ENCODE results near the gene ECE1. TPM values are rescaled to one million over a fixed set of nuclear protein-coding genes. Genes with fewer than 3 reads are reported as not detected.
A peak's percentile ranks its signal among the peaks of the same experiment; 100 is the strongest.

The ECE1 gene
- total RNA-seq, 4 donors from 2014 or later: 55.9 to 149 (median 112) TPM

DNA sequence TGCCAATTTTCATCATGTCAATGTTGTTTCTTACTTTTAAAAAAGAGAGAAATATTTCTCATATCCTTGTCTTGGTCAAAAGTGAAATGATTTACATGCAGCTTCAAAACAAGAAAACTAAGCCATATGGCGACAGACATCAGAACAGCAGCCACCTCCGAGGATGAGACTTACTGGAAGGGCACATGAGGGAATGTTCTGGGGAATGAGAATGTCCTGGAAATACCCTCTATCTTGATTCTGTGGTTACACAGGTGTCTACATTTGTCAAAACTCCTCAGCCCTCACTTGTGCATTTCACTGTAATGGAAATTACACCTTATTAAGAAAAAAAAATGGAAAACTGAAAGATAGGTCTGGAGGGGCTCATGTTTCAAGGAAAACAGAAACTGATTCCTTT is 14.2 kb upstream of the ECE1 start:
- Histone ChIP-seq H3K9me3 (no peaks in the 10 kb centered on the region), H3K27ac (peak overlapping the region in 2 of 4 donors; percentile 59 to 78), H3K4me1 (peaks cover 39 to 82% (median 42%) of the 10 kb centered on the region in 4 donors), H3K36me3 (no peaks in the 10 kb centered on the region), H3K27me3 (no peaks in the 10 kb centered on the region), H3K4me3 (no peak overlapping the region)
- WGBS, 2 donors (ENCODE audit: low coverage in 1 of 2): 56 to 79% methylated on average over 2 of the region's 2 CpGs
- intact Hi-C loops (cut with DNase I; ENCODE audit: low total_unique reads) (no loop called here), in situ Hi-C loops (cut with MboI; ENCODE audit: low pct_ligation_motif_present in 1 of 4, low pct_unique_long_range_greater_than_20kb in 1 of 4, low sequenced_read_pairs in 3 of 4) (no loop called here)
- TF ChIP-seq POLR2A (IDR thresholded peaks at IDR 0.05): no peak
- TF ChIP-seq, protein P1, sequence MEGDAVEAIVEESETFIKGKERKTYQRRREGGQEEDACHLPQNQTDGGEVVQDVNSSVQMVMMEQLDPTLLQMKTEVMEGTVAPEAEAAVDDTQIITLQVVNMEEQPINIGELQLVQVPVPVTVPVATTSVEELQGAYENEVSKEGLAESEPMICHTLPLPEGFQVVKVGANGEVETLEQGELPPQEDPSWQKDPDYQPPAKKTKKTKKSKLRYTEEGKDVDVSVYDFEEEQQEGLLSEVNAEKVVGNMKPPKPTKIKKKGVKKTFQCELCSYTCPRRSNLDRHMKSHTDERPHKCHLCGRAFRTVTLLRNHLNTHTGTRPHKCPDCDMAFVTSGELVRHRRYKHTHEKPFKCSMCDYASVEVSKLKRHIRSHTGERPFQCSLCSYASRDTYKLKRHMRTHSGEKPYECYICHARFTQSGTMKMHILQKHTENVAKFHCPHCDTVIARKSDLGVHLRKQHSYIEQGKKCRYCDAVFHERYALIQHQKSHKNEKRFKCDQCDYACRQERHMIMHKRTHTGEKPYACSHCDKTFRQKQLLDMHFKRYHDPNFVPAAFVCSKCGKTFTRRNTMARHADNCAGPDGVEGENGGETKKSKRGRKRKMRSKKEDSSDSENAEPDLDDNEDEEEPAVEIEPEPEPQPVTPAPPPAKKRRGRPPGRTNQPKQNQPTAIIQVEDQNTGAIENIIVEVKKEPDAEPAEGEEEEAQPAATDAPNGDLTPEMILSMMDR (IDR thresholded peaks at IDR 0.05): no peak
- no peak for TF ChIP-seq EP300 (IDR thresholded peaks at IDR 0.05; ENCODE audit: low read depth)
- TF ChIP-seq POLR2AphosphoS5 (IDR thresholded peaks at IDR 0.05): no peak
- no peak for DNase-seq

DNA sequence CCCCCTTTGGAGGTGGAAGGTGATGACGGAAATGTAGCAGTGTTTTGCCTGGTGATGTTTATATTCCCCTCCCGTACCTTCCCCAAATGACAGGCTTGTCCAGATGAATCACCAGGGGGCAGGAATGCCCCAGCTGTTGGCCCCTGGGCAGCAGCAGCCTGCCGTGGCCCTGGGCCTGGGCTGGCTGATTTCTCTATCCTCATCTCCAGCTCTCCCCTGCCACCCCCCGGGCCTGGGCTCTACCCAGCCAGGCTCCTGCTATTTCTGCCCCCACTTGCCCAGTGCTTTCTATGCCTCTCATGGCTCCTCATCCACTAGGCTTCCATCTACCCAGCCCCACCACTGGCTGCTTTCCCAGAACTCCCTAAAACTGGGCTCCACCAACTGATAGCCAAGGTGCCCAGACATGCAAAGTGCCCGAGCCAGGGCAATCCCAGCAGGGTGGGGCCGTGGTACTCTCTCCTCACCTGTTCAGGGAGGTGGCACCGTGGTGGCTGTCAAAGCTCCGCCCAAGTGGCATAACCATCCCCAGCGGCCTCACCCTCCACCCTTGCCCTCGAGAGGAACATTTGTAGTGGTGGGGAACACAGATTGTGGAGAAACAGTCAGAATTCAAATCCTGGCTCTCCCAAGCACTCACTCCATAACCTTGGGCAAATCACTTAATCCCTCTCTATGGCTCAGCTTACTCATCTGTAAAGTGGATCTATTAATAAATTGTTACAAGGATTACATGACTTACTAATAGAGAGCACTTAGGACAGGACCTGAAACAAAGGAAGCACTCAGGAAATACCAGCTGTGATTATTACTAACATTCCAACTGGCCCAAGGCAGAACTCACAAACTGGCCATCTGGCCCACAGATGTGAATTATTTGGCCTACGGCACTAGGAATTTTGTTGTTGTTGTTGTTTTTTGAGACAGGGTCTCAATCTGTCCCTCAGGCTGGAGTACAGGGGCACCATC is 12.8 kb upstream of the ECE1 start:
- Histone ChIP-seq H3K36me3 (no peaks in the 10 kb centered on the region), H3K4me3 (no peak overlapping the region), H3K4me1 (peaks cover 42 to 82% (median 43%) of the 10 kb centered on the region in 4 donors), H3K9me3 (no peaks in the 10 kb centered on the region), H3K27ac (peak overlapping the region; percentile 27 to 59 (median 49)), H3K27me3 (no peaks in the 10 kb centered on the region)
- DNase-seq: peak; percentile 84
- intact Hi-C loops (cut with DNase I; ENCODE audit: low total_unique reads) (no loop called here), in situ Hi-C loops (cut with MboI; ENCODE audit: low pct_ligation_motif_present in 1 of 4, low pct_unique_long_range_greater_than_20kb in 1 of 4, low sequenced_read_pairs in 3 of 4) (no loop called here)
- 53% methylated on average over 11 of the region's 11 CpGs; no CpG with 5 or more reads in 1 of the 2 donors for WGBS, 2 donors (ENCODE audit: low coverage in 1 of 2)
- no peak for TF ChIP-seq EP300 (IDR thresholded peaks at IDR 0.05; ENCODE audit: low read depth)
- TF ChIP-seq POLR2A (IDR thresholded peaks at IDR 0.05): no peak
- TF ChIP-seq, protein P1 (IDR thresholded peaks at IDR 0.05): no peak
- no peak for TF ChIP-seq POLR2AphosphoS5 (IDR thresholded peaks at IDR 0.05)

DNA sequence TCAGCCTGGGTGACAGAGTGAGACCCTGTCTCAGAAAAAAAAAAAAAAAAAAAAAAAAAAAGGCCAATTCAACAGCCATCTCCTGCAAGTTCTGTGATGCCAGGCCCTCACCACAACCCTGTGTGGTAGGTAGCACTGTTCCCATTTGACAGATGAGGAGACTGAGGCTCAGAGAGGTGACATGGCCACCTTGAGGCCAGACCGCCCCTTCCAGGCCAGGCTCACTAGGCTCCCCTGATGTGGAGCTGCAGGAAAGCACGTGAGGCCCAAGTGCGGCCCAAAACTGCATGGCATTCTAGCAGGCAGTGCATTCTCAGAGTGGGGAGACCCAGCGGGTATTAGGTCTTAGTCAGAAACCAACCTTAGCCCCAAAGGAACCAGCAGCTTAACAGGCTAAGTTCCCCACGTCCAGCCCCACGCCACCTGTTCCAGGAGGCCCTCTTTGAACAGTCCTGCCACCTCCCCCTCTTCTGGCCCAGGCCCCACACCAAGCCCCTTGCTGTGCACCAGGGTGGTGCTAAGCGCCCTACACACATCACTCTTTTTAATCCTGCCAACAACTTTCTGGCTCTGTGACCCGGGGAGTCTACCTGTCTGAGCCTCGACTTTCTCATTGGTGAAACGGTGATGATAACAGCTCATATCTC is 11.7 kb upstream of the ECE1 start:
- no peak for DNase-seq
- peaks cover 35 to 78% (median 37%) of the 10 kb centered on the region in 4 donors for H3K4me1 ChIP-seq
- no peak overlapping the region for H3K4me3 ChIP-seq
- in situ Hi-C loops (cut with MboI; ENCODE audit: low pct_ligation_motif_present in 1 of 4, low pct_unique_long_range_greater_than_20kb in 1 of 4, low sequenced_read_pairs in 3 of 4) (no loop called here), intact Hi-C loops (cut with DNase I; ENCODE audit: low total_unique reads) (no loop called here)
- TF ChIP-seq POLR2A (IDR thresholded peaks at IDR 0.05): no peak
- TF ChIP-seq EP300 (IDR thresholded peaks at IDR 0.05; ENCODE audit: low read depth): no peak
- TF ChIP-seq, protein P1 (IDR thresholded peaks at IDR 0.05): no peak
- TF ChIP-seq POLR2AphosphoS5 (IDR thresholded peaks at IDR 0.05): no peak
- no peaks in the 10 kb centered on the region for H3K36me3 ChIP-seq
- H3K9me3 ChIP-seq: no peaks in the 10 kb centered on the region
- WGBS, 2 donors (ENCODE audit: low coverage in 1 of 2): 85% methylated on average over 10 of the region's 10 CpGs; no CpG with 5 or more reads in 1 of the 2 donors
- no peak overlapping the region for H3K27ac ChIP-seq
- H3K27me3 ChIP-seq: no peaks in the 10 kb centered on the region

DNA sequence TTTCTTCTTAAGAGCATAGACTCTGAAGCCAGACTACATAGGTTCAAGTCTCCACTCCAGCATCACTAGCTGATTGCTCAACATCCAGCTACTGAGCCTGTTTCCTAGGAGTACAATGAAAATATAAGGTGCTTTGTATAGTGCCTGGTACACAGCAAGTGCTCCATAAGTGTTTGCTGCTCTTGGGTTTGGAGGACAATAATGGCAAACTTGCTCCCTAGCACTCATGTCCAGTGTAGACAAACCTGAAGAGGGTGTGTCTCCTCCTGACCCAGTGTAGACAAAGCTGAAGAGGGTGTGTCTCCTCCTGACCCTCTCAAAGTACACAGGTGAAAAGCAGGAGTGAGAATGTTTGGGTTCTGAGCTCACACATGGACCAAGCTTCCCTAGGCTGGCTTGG is 10.5 kb upstream of the ECE1 start:
- Histone ChIP-seq H3K9me3 (no peaks in the 10 kb centered on the region), H3K36me3 (no peaks in the 10 kb centered on the region), H3K4me3 (no peak overlapping the region), H3K4me1 (peaks cover 35 to 77% (median 37%) of the 10 kb centered on the region in 4 donors), H3K27me3 (no peaks in the 10 kb centered on the region), H3K27ac (no peak overlapping the region)
- TF ChIP-seq POLR2AphosphoS5 (IDR thresholded peaks at IDR 0.05) (no peak), EP300 (IDR thresholded peaks at IDR 0.05; ENCODE audit: low read depth) (no peak), POLR2A (IDR thresholded peaks at IDR 0.05) (no peak)
- TF ChIP-seq, protein P1 (IDR thresholded peaks at IDR 0.05): no peak
- intact Hi-C loops (cut with DNase I; ENCODE audit: low total_unique reads) (no loop called here), in situ Hi-C loops (cut with MboI; ENCODE audit: low pct_ligation_motif_present in 1 of 4, low pct_unique_long_range_greater_than_20kb in 1 of 4, low sequenced_read_pairs in 3 of 4) (no loop called here)
- DNase-seq: no peak

All from transverse colon (tissue), 4 donors.